Left lung (tissue), 10 donors: ENCODE results near the gene SLC2A11. TPM values are rescaled to one million over a fixed set of nuclear protein-coding genes. Genes with fewer than 3 reads are reported as not detected.
"Not testable (repeated sequence)": the region's sequence is repeated elsewhere in the genome, so short reads cannot be mapped to it uniquely, and the experiment has no call there.

ENCODE experiments used
- ATAC-seq: fragments of 200-7000 bp; cut with Tn5 transposase; one replicate; pipeline ENCODE4 v1.9.1; 2020; ENCODE audit warnings: moderate library complexity
- DNase-seq, 4 donors: peaks; one replicate each; pipeline ENCODE4 v3.0.0-alpha.2; 2013 to 2020
- H3K27ac ChIP-seq, 2 donors: fragments of 200-600 bp; sonication (generic) in 1 of 2; one replicate each; pipeline versions ENCODE4 v1.5.0 to v1.8.0; 2020 to 2021
- H3K27me3 ChIP-seq, 2 donors: fragments of 200-600 bp; sonication (generic) in 1 of 2; one replicate each; pipeline versions ENCODE4 v1.5.0 to v1.8.0; 2020 to 2021
- H3K36me3 ChIP-seq, 2 donors: fragments of 200-600 bp; sonication (generic) in 1 of 2; one replicate each; pipeline versions ENCODE4 v1.5.0 to v1.8.0; 2020 to 2021
- H3K4me1 ChIP-seq, 2 donors: fragments of 200-600 bp; one replicate each; pipeline ENCODE4 v1.8.0; 2021
- H3K4me3 ChIP-seq, 2 donors: fragments of 200-600 bp; sonication (generic) in 1 of 2; one replicate each; pipeline versions ENCODE4 v1.5.0 to v1.8.0; 2020 to 2021; ENCODE audit warnings: mild to moderate bottlenecking in 1 of 2
- H3K9me3 ChIP-seq, 2 donors: fragments of 200-600 bp; sonication (generic) in 1 of 2; one replicate each; pipeline versions ENCODE4 v1.5.0 to v1.8.0; 2020 to 2021
- CTCF ChIP-seq, 2 donors: fragments of 200-600 bp; sonication (generic) in 1 of 2; IDR thresholded peaks; one replicate each; pipeline versions ENCODE4 v1.5.0 to v1.8.0; 2021; ENCODE audit warnings: antibody characterized with exemption in 2 of 2
- intact Hi-C, 2 donors: fragments of 100-400 bp; cut with DNase I; formaldehyde crosslinking; loops; one replicate each; pipeline versions ENCODE4 v1.11.2 to v1.14.2; 2022
- polyA plus RNA-seq, 6 donors: library from polyadenylated mRNA; unstranded; fragments of 120-200 nt; gene quantifications; one replicate each; pipeline ENCODE4 v1.2.1, GENCODE V29; 2013; ENCODE audit not compliant: insufficient read length in 6 of 6
- total RNA-seq, 2 donors: library from RNA; stranded (reverse); fragmentation: NEBNext Ultra II Directional; extraction: Animal tissue kit (Norgen Biotek cat#: 25700); gene quantifications; one replicate each; pipeline ENCODE4 v1.2.1, GENCODE V29; 2021
- donor health status: DM: no; HTN: yes; CAD: no.
- donor health status: DM: no; HTN: no; CAD: no.

The SLC2A11 gene
- total and polyA plus RNA-seq, 8 donors = 9.9 to 26.7 (median 18.9) TPM

- DNase-seq (no peak), ATAC-seq (no peak)
- Histone ChIP-seq H3K36me3 (no peaks in the 10 kb centered on the region), H3K27ac (no peak overlapping the region), H3K9me3 (no peaks in the 10 kb centered on the region), H3K27me3 (no peaks in the 10 kb centered on the region), H3K4me1 (peaks cover 3 to 20% of the 10 kb centered on the region in 2 donors), H3K4me3 (no peak overlapping the region)
- intact Hi-C loops = no loop called here
- TF ChIP-seq CTCF (IDR thresholded peaks at IDR 0.05) = no peak
These were observed 1.5 kb downstream of the SLC2A11 start for GRCh38 chr22:23859201-23859600.

GRCh38 chr22:23860187-23860586, 2.5 kb downstream of the SLC2A11 start:
- H3K27me3 ChIP-seq, H3K27ac ChIP-seq, H3K4me3 ChIP-seq, H3K36me3 ChIP-seq, ATAC-seq, DNase-seq, intact Hi-C loops, H3K9me3 ChIP-seq: not testable (repeated sequence)
- peaks cover 3 to 20% of the 10 kb centered on the region in 2 donors for H3K4me1 ChIP-seq

GRCh38 chr22:23862103-23862502, 4.4 kb downstream of the SLC2A11 start:
- no peaks in the 10 kb centered on the region for H3K36me3 ChIP-seq
- intact Hi-C loops = no loop called here
- no peak overlapping the region for H3K4me3 ChIP-seq
- ATAC-seq (no peak), DNase-seq (peak in 1 of 4 donors; percentile 49)
- no peaks in the 10 kb centered on the region for H3K9me3 ChIP-seq
- TF ChIP-seq CTCF (IDR thresholded peaks at IDR 0.05) = peak; percentile 15 to 30
- H3K27ac ChIP-seq = no peak overlapping the region
- H3K27me3 ChIP-seq = no peaks in the 10 kb centered on the region
- H3K4me1 ChIP-seq = peaks cover 3 to 11% of the 10 kb centered on the region in 2 donors

GRCh38 chr22:23864499-23865154, 7.0 kb downstream of the SLC2A11 start:
- DNase-seq, H3K27me3 ChIP-seq, H3K27ac ChIP-seq, H3K4me3 ChIP-seq, ATAC-seq, H3K36me3 ChIP-seq, H3K9me3 ChIP-seq, intact Hi-C loops, H3K4me1 ChIP-seq: not testable (repeated sequence)

- intact Hi-C loops = no loop called here
- no peak overlapping the region for H3K4me3 ChIP-seq
- no peaks in the 10 kb centered on the region for H3K36me3 ChIP-seq
- H3K4me1 ChIP-seq = no peaks in the 10 kb centered on the region
- no peaks in the 10 kb centered on the region for H3K9me3 ChIP-seq
- ATAC-seq (peak; percentile 84), DNase-seq (no peak)
- H3K27ac ChIP-seq = no peak overlapping the region
- no peaks in the 10 kb centered on the region for H3K27me3 ChIP-seq
- no peak for TF ChIP-seq CTCF (IDR thresholded peaks at IDR 0.05)
These were observed 10.9 kb downstream of the SLC2A11 start for GRCh38 chr22:23868580-23868979.

GRCh38 chr22:23874871-23875270, 17.2 kb downstream of the SLC2A11 start:
- Histone ChIP-seq H3K4me1 (no peaks in the 10 kb centered on the region), H3K9me3 (no peaks in the 10 kb centered on the region), H3K36me3 (peaks cover 0 to 13% of the 10 kb centered on the region in 2 donors), H3K27ac (no peak overlapping the region), H3K4me3 (no peak overlapping the region), H3K27me3 (no peaks in the 10 kb centered on the region)
- DNase-seq (no peak), ATAC-seq (no peak)
- no peak for TF ChIP-seq CTCF (IDR thresholded peaks at IDR 0.05)
- intact Hi-C loops = no loop called here
